ENCODE measurements around the gene NKRF.
"Not testable (repeated sequence)": the region's sequence is repeated elsewhere in the genome, so short reads cannot be mapped to it uniquely, and the experiment has no call there.

NKRF gene

DNA sequence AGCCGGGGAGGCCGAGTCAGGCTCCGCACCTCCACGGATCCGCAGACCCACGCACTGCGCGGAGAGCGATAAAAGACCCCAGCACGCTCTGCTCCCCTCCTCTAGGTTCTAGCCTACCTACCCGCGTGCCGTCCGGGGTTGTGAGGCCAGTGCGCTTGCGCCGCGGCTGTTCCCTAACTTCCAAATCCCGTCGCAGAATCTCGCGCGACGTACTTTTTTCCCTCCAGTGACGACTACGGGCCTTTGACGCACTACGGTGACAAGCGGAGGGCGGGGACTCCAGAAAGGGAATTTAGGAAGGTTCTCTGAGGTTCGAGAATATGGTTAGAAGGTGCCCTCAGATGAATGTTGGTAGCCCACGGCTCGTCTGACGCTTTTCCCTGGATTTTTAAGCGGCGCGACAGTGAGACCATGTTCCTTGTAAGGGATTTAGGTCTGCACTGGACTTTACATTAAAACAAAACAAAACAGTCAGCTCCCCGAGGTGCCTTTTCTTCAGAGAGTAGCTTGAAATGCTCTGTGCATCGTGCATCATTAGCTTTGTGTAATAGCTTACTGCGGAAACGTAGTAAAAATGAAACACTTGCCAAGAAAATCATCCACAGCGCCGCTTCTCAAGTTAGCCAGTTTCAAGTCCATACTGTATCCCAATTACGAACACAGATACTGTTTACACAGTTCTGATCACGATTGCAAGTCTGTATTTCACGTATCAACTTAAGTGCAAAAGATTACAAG lies at the start of gene NKRF:
NKRF (minus strand) TSS at position 145 of the 738 bp plus-strand sequence.
- FAIRE-seq (no peak), DNase-seq (ENCODE audit: low spot score) (peak; percentile 71)

DNA sequence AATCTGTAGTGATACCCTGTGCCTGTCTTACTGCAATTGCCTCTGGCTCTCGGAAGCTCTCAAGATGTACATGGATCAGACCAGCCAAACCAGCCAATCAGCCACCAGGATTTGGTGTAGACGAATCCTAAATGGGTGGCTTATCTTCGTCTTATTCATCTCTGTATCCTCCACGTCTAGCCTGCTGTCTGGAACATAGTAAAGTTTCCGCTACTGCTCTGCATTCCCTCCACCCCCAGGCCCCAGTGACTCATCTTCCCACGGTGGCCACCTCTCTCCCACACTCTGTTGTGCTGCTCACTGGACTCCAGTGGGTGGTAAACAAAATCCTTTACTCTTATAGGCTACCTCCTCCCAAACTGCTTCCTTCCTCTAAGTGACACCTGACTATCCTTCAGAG lies 48.9 kb upstream of the NKRF start:
- FAIRE-seq (no peak), DNase-seq (ENCODE audit: low spot score) (peak; percentile 23)

DNA sequence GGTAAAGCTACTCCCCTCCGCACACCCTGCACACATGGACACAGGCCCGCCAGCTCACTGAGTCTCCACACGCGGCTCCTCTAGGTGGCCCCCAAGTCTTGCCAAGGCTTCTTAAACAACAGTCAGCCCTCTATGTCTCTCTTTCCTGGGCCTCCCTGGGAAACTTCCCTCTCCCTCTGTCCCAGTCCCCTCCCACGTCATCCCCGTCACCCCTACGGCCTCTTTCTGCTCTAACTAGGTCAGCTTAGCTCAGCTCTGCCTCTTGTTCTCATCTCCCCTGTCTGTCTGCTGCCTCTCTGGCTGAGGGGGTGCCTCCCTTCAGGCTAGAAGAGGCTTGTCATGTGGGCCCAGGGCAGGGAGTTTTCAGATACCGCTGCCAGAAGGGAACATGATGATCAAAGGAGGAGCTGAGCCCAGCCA lies 47.9 kb upstream of the NKRF start:
- DNase-seq (ENCODE audit: low spot score): no peak
- no peak for FAIRE-seq

DNA sequence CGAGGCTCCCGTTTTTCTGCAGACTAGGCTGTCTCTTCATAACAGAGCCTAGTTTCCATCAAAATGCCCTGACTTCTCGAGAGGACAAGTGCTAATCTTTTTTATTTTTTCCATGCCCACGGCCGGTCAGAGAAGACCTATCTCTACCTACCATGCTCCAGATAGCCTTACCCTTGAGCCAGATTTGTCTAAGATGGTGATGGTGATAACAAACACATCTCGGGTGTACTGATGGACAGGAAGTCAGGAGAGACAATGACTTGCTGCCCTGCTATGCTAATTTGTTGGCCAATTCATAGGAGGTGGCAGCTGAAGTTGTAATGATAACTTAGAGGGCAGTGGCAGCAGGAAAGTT lies 42.2 kb upstream of the NKRF start:
- FAIRE-seq (no peak), DNase-seq (ENCODE audit: low spot score) (no peak)

DNA sequence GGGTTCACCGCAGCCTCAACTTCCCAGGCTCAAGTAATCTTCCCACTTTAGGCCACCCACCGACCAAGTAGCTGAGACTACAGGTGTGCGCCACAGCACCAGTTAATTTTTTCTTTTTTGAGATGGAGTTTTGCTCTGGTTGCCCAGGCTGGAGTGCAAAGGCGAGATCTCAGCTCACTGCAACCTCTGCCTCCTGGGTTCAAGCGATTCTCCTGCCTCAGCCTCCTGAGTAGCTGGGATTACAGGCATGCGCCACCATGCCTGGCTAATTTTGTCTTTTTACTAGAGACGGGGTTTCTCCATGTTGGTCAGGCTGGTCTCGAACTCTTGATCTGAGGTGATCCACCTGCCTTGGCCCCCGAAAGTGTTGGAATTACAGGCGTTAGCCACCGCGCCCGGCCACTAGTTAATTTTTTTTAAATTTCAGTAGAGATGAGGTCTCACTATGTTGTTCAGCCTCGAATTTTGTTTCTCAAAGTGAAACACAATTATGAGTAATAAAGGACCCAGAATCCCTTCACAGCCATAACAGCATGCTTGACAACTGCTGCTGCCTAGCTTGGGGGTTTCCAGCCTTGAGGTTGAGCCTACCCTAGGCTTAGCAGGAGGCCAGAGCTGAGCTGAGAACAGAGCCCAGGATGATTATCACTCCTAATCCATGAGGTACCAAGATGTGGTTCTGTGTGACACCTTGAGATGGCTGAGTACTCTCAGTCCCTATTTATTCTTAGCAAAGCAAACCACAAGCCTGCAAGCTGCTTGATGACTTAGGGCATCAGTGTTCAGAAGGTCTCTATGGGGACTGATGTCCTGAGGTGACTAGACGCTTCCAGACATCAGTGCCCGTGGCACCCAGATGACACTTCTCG lies 41.6 kb upstream of the NKRF start:
- DNase-seq (ENCODE audit: low spot score): no peak
- no peak for FAIRE-seq

DNA sequence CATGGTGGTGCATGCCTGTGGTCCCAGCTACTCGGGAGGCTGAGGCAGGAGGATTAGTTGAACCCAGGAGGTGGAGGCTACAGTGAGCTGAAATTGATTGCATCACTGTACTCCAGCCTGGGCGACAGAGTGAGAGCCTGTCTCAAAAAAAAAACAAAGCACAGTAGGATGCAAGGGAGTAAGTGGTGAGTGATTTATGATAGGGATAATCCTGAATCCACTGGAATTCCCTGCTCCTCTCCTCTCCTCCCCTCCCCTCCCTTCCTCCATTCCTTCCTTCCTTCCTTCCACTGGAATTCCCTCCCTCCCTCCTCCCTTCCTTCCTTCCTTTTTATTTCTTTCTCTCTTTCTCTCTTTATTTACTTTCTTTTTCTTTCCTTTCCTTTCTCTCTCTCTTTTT lies 40.9 kb upstream of the NKRF start:
- no peak for DNase-seq (ENCODE audit: low spot score)
- no peak for FAIRE-seq

DNA sequence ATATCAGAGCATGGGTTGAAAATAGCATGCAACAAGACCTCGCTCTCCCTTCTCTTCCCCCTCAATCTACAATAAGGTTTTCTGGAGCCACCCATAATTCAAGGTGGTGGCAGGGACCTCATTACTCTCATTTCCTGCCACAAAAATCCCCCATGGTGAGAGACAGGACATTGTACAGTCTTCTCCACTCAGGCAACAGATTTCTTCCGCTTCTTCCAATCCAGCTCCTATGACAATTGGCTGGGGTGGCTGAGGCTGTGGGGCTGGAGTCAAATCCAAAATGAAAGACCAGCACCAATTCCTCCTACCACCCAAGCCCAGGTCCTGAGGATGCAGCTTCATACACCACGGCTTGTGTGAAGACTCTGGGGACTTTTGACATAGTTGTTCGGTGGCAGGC lies 40.3 kb upstream of the NKRF start:
- no peak for DNase-seq (ENCODE audit: low spot score)
- no peak for FAIRE-seq

DNA sequence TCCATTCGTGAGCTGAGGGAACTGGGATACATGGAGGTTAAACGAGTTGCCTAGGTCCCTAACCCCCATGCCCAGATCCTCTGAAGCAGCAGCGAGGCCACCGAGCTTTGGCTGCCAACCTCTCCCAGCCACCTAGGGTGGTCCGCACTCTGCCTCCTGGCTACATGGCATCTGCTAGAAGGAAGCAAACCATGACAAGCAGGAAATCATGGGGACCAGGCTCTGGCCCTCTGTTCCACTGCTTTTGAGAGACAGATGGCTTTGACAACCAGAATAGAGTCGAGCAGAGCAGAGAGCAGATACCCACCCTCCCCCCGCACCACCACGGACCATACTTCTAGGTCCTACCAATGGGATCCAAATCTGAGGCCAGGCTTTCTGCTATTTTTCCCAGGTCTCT lies 37.5 kb upstream of the NKRF start:
- no peak for DNase-seq (ENCODE audit: low spot score)
- FAIRE-seq: no peak

DNA sequence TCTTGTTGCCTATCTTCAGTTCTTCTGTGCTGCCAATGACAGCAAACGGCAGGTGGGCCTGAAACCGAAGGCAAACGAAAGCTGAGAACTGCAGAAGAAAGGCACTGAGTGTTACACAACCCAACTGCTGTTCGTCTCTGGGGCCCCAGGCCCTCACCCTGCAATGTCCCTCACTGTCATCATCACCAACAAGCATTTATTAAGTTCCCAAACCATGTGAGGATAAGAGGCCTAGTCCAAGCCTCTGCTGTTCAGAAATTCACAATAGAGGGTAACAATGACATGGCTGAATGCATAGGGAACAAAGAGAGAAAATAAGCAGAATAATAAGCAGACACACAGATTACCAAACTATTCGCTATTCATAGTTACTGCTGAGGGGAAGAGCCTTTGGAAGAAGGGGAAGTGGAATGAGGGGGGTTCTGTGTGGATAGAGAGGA lies 34.5 kb upstream of the NKRF start:
- DNase-seq (ENCODE audit: low spot score) (no peak), FAIRE-seq (no peak)

DNA sequence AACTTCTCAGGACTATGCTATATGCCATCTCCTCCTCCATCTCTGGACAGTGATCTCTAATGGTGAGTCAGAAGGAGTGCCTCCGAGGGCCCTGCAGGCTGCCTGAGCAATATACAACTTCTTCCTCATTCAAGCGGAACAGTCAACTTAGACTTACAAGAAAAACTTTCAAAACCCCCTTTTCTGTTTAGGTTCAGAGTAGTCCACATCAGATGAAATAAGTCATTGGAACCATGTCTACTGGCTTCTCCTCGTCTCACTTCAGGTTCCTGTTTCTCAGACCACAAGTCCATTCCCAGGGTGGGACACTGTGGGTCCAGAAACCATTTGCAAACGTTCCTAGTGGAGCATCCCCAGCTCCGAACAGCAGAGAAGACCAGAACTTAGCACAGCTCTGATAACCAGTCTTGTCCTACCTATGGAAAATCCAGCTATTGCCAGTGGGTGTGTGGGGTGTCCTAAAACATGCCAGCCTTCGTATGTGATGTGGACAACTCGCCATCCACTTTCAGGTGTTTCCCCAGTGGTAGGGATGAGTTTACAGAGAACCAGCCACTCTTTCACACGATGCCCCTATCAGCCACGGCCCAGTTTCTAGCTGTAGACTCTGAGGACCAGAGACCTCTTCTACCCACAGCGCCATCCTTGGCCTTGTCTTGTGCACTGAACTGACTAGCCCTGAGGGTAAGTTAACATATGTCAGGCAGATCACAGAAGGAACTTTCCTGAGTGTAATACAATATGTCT lies 32.7 kb upstream of the NKRF start:
- no peak for FAIRE-seq
- DNase-seq (ENCODE audit: low spot score): no peak

DNA sequence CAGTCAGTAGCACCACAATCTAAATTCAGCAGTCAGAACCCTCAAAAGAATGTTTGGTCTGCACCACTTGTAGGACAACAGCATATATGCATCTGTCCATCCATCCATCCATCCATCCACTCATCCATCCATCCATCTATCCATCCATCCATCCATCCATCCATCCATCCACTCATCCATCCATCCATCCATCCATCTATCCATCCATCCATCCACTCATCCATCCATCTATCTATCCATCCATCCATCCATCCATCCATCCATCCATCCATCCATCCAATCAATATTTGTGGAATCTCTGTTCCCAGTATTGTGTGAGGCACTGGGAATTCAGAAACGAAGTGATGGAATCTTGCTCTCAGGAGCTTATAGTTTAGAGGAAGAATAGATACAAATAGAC lies 31.2 kb upstream of the NKRF start:
- not testable (repeated sequence) for DNase-seq (ENCODE audit: low spot score); FAIRE-seq

DNA sequence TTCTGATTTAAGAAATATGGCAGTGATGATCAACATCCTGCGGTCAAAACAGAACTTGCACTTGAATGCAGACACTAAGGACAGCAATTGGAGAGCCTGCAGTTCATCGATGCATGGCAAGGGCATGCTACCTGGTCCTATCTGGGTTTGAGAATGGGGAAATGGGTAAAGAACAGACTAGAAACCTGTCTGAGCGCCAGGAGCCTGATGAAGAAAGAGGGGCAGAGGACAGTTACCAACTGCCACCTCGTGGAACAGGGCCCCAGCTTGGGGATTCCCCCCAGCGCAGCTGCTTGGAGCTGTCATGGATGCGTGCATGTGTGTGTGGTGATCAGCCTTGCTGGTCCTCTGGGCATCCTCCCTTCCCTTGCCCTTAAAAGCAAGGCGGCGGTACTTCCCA lies 30.2 kb upstream of the NKRF start:
- FAIRE-seq (no peak), DNase-seq (ENCODE audit: low spot score) (no peak)

DNA sequence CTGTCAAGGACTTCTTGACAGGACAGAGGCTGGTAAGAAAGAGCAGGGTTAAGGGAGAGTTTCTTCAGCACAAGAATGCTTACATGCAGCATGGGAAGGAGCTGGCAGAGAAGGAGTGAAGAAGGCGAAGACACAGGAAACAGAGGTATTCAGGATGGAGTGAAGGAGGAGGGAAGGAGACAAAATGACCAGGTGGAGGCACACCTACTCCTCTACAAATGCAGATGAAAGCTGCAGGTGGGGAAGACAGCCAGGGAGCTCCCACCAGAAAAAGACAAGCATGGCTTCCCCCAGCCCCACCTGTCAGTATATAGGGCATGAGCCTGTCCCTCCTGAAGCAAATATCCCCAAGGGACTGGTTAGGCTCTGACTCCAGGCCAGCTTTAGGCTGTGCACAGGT lies 29.6 kb upstream of the NKRF start:
- DNase-seq (ENCODE audit: low spot score) (no peak), FAIRE-seq (no peak)

DNA sequence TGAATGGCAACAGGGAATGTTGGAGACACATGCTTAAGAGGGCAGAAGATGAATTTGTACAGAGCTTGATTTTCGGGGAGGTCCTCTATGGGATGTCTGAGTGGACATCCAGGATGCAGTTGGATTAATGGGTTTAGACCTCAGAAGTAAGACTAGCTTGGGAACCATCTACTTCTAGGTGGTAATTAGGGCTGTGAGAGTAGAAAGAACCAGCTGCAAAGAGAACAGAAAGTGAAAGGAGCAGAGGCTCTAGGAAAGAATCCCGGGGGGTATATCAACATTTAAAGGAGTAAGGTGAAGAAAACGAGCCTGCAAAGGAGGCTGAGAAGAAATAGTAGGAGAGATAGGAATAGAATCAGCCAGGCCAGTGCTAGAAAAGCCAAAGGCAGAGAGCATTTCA lies 29.0 kb upstream of the NKRF start:
- FAIRE-seq: no peak
- no peak for DNase-seq (ENCODE audit: low spot score)

DNA sequence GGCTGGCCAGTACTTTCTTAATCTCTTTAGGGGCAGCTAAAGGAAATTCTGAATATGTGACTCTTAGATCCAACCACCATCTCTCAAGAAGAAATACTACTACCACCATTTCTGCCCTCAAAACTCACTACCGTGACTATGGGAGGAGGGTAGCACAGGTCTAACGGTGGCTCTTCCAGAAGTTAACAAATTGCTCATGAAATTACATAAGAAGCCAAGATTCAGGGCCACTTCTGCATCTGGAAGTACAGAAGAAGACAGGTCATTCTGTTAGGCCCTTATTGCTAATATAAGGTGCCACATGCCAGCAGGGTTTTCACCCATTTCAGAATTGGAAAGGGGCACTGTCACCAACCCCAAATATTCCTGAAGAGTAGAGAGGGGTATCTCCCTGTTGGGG lies 19.6 kb upstream of the NKRF start:
- no peak for FAIRE-seq
- no peak for DNase-seq (ENCODE audit: low spot score)

DNA sequence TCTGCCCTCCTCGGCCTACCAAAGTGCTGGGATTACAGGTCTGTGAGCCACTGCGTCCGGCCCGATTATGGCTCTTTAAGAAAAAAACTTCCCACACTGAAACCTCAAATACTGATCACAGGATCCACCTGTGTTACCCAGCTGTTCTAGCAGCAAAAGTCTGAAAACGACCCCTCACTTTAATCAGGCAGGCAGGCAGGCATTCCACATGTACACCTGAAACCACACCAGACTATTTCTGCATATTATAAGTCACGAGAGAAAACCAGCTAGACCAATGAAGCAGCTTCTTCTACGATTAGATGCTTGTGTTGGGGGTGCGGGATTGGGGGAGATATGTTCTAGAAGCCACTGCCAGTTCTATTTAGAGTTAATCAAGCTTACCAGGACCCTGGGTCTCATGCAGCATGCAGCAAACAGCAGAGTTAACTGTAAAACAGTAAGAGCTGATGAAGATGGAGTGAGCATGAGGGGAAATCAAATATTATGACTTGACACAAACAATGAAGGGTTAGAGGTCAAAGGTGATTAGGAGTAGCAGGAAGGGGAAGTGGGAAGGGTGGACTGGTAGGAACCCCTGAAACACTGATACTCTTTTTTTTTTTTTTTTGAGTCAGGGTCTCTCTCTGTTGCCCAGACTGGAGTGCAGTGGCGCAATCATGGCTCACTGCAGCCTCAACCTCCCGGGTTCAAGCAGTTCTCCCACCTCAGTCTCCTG lies 18.9 kb upstream of the NKRF start:
- FAIRE-seq (no peak), DNase-seq (ENCODE audit: low spot score) (no peak)

DNA sequence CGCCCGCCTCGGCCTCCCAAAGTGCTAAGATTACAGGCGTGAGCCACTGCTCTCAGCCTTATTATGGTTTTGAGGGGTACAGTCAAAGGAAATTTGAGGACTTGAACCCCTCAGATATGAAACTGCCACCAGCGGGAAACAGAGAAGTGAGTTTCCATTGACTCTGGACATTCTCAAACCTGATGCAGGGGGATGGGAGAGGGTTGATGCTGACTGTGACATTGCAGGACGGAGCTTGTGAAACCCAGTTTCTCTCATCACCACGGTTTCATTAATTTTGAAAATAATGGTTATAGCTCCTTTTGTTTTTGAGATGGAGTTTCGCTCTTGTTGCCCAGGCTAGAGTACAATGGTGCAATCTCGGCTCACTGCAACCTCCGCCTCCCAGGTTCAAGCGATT lies 18.2 kb upstream of the NKRF start:
- no peak for FAIRE-seq

DNA sequence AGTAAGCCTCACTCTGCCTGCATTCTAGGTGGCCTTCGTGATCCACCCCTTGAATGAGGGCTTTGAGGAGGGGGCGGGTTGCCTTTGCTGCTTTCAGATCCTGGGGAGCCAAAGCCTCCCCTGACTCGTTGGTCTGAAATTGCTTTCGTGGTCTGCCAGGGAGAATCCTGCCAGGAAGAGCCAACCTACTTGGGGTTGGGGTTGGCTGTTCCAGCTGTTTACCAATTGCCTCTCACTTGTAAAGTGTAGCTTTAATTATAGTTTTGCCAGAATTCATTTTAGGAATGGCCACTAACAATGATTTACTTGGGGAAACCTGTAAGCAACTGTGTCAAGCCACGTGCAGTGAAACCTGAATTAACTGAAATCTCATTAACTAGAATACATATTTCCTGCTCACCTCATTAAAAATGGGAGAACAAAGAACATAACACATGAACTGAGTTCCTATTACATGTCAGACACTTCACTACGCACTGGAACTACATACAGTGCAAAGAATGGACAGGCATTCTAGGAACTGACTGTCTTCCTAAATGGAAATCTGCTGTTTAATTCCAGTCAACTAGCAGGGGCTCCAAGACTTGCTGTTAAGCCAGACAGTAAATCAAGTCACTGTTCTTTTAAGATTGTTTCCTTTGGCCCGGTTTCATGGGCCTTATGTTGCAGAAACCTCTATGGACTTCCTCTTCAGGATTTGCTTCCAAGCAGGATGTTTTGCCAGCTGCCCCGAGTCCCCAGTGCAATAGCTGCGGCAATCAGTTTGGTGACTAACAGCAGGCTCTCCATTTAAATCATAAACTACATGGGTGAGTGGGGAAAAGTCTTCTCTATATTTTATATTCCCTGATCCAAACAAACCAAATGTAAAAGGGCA lies 16.4 kb upstream of the NKRF start:
- FAIRE-seq (no peak), DNase-seq (ENCODE audit: low spot score) (no peak)

More for the DNA sequence above, 18.2 kb upstream of the NKRF start:
- DNase-seq (ENCODE audit: low spot score): no peak

DNA sequence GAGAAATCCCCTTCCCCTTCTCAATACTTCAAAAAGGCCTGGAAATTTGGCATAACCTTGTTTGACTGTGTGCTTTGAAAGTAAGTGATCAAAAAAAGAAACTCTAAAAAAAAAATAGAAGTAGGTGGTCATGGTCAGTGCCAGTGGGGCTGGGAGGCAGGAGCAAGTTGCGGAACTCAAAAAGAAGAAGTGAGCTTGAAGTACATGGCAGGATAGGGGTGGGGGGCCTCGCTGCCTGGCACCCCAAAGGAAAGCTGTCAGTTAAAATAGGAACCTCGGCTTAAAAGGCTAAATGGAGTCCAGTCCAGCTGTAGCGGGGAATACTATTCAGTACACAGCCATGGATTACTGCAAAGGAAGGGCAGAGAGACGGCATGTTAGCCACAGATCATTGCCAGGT lies 12.2 kb upstream of the NKRF start:
- DNase-seq (ENCODE audit: low spot score) (no peak), FAIRE-seq (no peak)

DNA sequence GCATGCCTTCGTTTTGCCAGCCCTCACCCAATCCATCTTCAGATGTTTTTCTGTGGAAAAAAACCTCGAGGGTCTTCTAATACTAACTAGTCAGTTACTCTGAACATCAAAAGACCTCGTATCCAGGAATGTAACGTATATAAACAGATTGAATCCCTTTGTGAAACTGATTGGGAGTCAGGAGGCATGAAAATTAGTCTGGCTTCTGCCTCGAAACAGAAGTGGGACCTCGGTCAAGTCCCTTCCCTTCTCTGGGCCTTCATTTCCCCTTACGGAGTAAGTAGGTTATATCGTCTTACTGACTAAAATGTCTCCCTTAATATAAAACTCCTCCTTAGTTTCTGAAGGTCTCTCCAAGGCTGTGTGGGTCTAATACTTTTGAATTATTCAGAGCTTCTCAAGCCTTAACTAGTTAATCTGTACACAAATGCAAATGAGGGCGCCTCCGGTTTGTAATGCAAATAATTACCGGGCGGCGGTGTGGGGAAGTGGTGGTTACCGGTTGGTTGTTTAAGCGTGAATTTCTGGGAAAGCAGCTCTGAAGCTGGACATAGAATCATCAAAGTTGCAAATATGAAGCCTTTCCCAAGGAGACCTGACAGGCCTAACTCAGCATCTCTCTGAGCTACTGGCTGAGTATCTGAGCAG lies 11.4 kb upstream of the NKRF start:
- FAIRE-seq: no peak

More for the DNA sequence above, 11.4 kb upstream of the NKRF start:
- DNase-seq (ENCODE audit: low spot score): no peak

Data from urothelium cell line (cell line).